ENCODE data around the gene LY6G6F.

The LY6G6F gene

DNA sequence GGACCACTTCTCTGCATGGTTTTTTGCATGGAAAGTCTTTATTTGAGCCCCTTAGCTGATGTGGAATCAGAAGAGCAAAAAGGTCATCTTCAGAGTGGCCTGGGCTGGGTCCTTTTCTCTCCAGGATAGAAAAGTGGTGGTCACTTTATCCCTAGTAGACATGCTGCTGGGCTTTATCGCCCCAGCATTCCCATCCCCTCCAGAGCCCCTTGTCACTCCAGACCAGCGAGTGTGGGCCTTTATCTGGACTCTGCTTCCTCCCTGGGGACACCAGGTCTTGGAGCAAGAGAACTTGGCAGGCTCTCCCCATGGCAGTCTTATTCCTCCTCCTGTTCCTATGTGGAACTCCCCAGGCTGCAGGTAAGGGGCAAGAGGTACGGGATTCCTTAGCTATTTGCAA lies at the start of gene LY6G6F:
Gene LY6G6F (plus strand): TSS at position 268 of the 400 bp plus-strand sequence. CDS start 41 bp downstream, at position 309.
- Mint-ChIP-seq H3K27ac (no peak within 1 kb of the TSS), H3K9me3 (no peaks in the 10 kb centered on the region), H3K36me3 (peaks cover 4% of the 10 kb centered on the region), H3K4me1 (peaks cover 29% of the 10 kb centered on the region), H3K27me3 (peaks cover 34% of the 10 kb centered on the region), H3K4me3 (no peak within 1 kb of the TSS)
- CTCF ChIA-PET = no interaction called here
- no peak for DNase-seq

DNA sequence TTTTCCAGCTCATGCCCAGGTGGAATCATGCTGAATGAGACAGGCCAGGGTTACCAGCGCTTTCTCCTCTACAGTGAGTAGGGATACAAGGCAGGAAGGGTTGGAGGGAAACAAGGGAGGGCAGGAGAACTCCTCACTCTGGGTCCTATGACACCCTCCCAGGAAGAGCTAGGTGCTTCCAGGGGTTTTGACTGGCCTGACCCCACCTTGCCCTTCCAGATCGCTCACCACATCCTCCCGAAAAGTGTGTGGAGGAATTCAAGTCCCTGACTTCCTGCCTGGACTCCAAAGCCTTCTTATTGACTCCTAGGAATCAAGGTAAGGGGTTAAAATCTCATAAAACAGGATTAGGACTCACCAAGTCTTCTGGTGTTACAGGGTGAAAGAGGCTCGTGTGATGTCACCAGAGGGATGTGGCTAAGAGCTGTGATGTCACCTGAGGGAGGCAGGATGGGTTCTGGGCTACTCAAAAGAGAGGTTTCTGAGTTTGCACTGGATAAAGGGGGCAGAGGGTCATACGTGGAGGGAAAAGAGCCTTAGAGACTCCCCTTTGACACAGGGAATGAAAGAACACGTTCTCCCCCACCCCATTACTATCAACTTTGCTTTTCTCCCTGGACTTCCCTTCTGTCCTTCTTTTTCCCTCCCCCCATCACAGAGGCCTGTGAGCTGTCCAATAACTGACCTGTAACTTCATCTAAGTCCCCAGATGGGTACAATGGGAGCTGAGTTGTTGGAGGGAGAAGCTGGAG lies 49.1 kb upstream of the LY6G6F start:
- H3K4me1 Mint-ChIP-seq = peaks cover 83% of the 10 kb centered on the region
- peak; percentile 59 for DNase-seq
- CTCF ChIA-PET = interaction anchor here (1.0 to 1.2 kb wide), 2 partner anchors 83 to 109 kb away, joined by 3 read pairs; no protein-coding TSS in a partner anchor
- peaks cover 56% of the 10 kb centered on the region for H3K36me3 Mint-ChIP-seq
- H3K27ac Mint-ChIP-seq = peak overlapping the region; percentile 88
- peak overlapping the region; percentile 55 for H3K4me3 Mint-ChIP-seq
- no peaks in the 10 kb centered on the region for H3K27me3 Mint-ChIP-seq
- no peaks in the 10 kb centered on the region for H3K9me3 Mint-ChIP-seq

- H3K27ac Mint-ChIP-seq = peak overlapping the region; percentile 88
- H3K4me3 Mint-ChIP-seq = peak overlapping the region; percentile 57
- no peaks in the 10 kb centered on the region for H3K9me3 Mint-ChIP-seq
- H3K27me3 Mint-ChIP-seq = no peaks in the 10 kb centered on the region
- peaks cover 84% of the 10 kb centered on the region for H3K4me1 Mint-ChIP-seq
- no peak for DNase-seq
- peaks cover 56% of the 10 kb centered on the region for H3K36me3 Mint-ChIP-seq
- CTCF ChIA-PET = interaction anchor here (1.0 to 1.2 kb wide), 2 partner anchors 83 to 109 kb away, joined by 3 read pairs; no protein-coding TSS in a partner anchor
These were observed 48.4 kb upstream of the LY6G6F start for GRCh38 chr6:31658158-31658688.

DNA sequence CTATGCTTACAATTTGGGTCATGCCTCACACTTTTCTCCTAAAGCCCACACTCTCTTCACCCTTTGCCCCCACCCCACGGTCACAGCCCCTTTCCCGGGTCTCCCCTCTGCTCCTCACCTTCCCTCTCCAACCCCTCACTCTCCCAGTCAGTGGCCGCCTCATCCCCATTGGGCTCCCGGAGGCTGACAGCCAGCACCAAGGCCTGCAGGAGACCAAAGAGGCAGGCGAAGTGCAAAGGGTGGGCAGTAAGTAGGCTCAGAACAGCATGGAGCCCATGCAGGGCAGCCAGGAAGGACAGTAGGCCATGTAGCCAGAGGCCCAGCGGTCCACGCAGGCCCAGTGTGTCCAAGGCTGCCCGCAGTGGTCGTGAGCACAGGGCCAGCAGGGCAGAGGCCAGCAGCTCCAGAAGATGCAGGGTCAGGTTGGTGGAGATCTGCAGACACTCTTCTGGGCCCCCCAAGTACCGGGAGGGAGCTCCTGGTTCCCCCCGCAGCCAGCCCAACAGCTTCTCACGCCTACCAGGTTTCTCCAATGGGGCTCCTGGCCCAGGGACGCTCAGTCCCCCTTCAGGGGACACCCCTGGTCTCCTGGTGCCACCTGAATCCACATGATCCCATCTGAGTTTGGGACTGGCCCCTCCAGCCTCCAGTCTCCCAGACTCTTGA lies 47.5 kb upstream of the LY6G6F start:
- CTCF ChIA-PET = interaction anchor here (0.8 to 1.0 kb wide), 2 partner anchors 171 to 259 kb away, joined by 3 read pairs; no protein-coding TSS in a partner anchor
- Mint-ChIP-seq H3K36me3 (peaks cover 65% of the 10 kb centered on the region), H3K27ac (peak overlapping the region; percentile 92), H3K9me3 (no peaks in the 10 kb centered on the region), H3K27me3 (no peaks in the 10 kb centered on the region), H3K4me1 (peaks cover 88% of the 10 kb centered on the region), H3K4me3 (peak overlapping the region; percentile 90)
- no peak for DNase-seq

- peak overlapping the region; percentile 90 for H3K4me3 Mint-ChIP-seq
- DNase-seq = peak; percentile 62
- H3K9me3 Mint-ChIP-seq = no peaks in the 10 kb centered on the region
- H3K27ac Mint-ChIP-seq = peak overlapping the region; percentile 92
- CTCF ChIA-PET = interaction anchor here (0.8 to 1.5 kb wide), 3 partner anchors 170 to 260 kb away, joined by 3 to 4 read pairs (median 3); no protein-coding TSS in a partner anchor
- no peaks in the 10 kb centered on the region for H3K27me3 Mint-ChIP-seq
- H3K36me3 Mint-ChIP-seq = peaks cover 72% of the 10 kb centered on the region
- H3K4me1 Mint-ChIP-seq = peaks cover 92% of the 10 kb centered on the region
These were observed 46.9 kb upstream of the LY6G6F start for GRCh38 chr6:31659649-31660380.

DNA sequence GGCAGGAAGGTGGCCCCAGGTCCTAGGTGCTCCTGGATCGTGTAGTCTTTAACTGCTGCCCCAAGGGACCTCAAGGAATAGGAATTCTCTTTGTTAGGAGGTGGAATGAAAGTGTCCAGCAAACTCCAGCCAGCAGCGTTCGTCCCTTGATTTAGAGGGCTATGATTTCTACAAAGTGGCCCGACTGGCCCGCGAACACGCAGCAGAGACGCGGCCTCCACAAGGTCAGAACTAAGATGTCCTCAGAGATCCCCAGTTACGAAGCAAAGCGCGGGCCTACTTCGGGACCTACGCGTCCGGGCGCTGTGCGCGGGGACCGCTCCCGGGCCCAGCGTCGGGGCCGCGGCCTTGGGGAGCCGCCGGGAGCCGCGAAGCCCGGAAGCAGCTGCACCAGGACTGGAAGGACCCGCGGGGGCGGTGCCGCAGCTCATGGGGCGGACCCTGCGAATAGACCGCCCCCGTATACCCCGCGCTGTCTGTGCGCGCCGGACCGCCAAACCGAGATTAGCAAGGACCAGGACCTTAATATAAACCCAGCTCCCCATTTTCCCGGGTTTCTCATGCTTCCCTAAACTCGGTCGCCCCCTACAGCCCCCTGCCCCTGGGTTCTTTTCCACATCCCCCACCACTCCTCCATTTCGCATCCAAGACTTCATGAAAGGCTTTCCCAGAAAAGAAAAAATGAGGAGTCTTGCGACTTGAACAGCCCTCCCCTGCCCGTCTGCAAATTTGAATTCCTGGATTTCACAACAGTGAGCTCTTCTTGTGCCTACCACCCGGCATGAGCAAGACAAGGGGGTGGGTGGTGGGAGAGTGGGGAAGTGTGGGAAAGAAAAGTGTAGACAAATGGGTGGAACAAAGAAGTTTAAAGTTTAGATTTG lies 46.0 kb upstream of the LY6G6F start, which contains the start of gene C6orf47:
Gene C6orf47 (minus strand): TSS at position 398 of the 881 bp plus-strand sequence. CDS start 831 bp downstream, outside the sequence.
- Mint-ChIP-seq H3K36me3 (peaks cover 67% of the 10 kb centered on the region), H3K4me3 (peak within 1 kb of the TSS; percentile 90), H3K4me1 (peaks cover 85% of the 10 kb centered on the region), H3K9me3 (no peaks in the 10 kb centered on the region), H3K27me3 (no peaks in the 10 kb centered on the region), H3K27ac (peak within 1 kb of the TSS; percentile 92)
- peak; percentile 84 for DNase-seq
- CTCF ChIA-PET = interaction anchor here (1.5 kb wide), 1 partner anchor 169 kb away, joined by 4 read pairs; no protein-coding TSS in a partner anchor

DNA sequence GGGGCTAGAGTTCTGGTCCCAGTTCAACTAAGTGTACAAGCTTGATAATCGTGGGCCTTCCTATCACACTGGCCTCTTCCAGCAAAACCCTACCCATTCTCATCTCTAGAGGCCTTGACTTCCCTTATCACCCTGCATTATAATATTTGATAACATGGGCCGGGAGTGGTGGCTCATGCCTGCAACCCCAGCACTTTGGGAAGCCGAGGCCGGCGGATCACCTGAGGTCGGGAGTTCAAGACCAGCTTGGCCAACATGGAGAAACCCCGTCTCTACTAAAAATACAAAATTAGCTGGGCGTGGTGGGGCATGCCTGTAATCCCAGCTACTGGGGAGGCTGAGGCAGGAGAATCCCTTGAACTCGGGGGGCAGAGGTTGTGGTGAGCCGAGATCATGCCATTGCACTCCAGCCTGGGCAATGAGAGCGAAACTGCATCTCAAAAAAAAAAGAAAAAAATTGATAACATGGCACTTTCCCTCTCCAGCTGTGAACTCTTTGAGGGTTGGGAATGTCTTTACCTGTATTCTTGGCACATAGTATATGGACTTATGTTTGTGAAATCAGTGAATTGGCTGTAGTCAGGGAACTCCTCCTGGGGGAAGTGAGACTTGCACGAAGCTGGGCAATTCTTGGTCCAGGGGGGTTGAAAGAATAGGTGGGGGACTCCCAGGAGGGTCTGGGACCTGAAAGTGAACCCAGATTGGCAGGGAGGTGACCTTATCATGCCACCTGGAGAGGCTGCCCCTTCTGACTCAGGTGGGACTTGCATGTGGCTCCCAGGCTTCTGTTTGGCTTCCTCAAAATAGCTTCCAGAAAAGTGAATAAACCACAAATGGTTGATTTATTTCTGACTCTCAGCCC lies 45.2 kb upstream of the LY6G6F start:
- H3K4me3 Mint-ChIP-seq = peak overlapping the region; percentile 90
- peak overlapping the region; percentile 76 for H3K27ac Mint-ChIP-seq
- CTCF ChIA-PET = interaction anchor here (0.6 to 1.5 kb wide), 3 partner anchors 168 to 1640 kb away, joined by 3 to 4 read pairs (median 3); no protein-coding TSS in a partner anchor
- H3K4me1 Mint-ChIP-seq = peaks cover 85% of the 10 kb centered on the region
- no peaks in the 10 kb centered on the region for H3K27me3 Mint-ChIP-seq
- no peak for DNase-seq
- H3K9me3 Mint-ChIP-seq = no peaks in the 10 kb centered on the region
- H3K36me3 Mint-ChIP-seq = peaks cover 65% of the 10 kb centered on the region

DNA sequence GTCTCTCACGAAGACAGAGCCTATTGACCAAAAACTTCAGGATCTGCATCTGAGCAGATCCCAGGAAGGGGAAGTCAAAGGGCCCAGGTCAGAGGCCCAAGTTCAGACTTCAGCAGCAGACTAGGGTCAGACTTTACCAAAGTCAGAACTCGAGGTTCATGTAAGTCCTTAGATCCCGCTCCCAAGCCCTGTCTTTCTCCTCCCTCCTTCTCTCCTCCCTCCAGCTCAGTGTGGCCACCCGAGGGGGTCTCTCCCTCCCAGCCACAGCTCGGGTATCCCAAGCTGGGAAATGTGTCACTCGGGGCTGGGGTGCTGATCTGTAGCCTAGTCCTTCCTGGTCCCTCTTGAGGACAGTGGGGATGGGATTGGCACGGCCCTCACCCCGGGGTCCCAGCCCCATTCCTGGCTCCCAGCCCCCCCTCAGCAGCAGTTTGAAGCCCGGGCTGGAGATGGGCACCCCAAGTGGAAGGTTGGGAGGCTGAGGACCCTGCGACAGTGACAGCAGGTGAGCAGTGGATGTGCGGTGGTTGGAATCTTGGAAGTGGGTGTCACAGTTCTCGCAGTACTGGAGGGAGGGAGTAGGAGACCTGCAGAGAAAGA lies 44.4 kb upstream of the LY6G6F start:
- H3K36me3 Mint-ChIP-seq = peaks cover 66% of the 10 kb centered on the region
- CTCF ChIA-PET = interaction anchor here (0.7 kb wide), 1 partner anchor 232 kb away, joined by 3 read pairs; no protein-coding TSS in a partner anchor
- peak overlapping the region; percentile 70 for H3K27ac Mint-ChIP-seq
- peaks cover 89% of the 10 kb centered on the region for H3K4me1 Mint-ChIP-seq
- DNase-seq = no peak
- H3K4me3 Mint-ChIP-seq = peak overlapping the region; percentile 41
- H3K9me3 Mint-ChIP-seq = no peaks in the 10 kb centered on the region
- H3K27me3 Mint-ChIP-seq = no peaks in the 10 kb centered on the region

GRCh38 chr6:31663126-31663960 lies 43.3 kb upstream of the LY6G6F start:
- H3K9me3 Mint-ChIP-seq = no peaks in the 10 kb centered on the region
- H3K27ac Mint-ChIP-seq = peak overlapping the region; percentile 98
- peaks cover 67% of the 10 kb centered on the region for H3K36me3 Mint-ChIP-seq
- H3K4me1 Mint-ChIP-seq = peaks cover 89% of the 10 kb centered on the region
- peak overlapping the region; percentile 100 for H3K4me3 Mint-ChIP-seq
- no peaks in the 10 kb centered on the region for H3K27me3 Mint-ChIP-seq
- no peak for DNase-seq
- CTCF ChIA-PET = interaction anchor here (0.5 to 1.1 kb wide), 4 partner anchors 11 to 155 kb away, joined by 3 to 8 read pairs (median 4); partner anchors contain the start of gene BAG6

- CTCF ChIA-PET = interaction anchor here (0.5 to 1.7 kb wide), 10 partner anchors 10 to 198 kb away, joined by 3 to 9 read pairs (median 3); partner anchors contain the start of gene BAG6
- Mint-ChIP-seq H3K9me3 (no peaks in the 10 kb centered on the region), H3K4me1 (peaks cover 87% of the 10 kb centered on the region), H3K36me3 (peaks cover 69% of the 10 kb centered on the region), H3K27ac (peak overlapping the region; percentile 98), H3K4me3 (peak overlapping the region; percentile 100), H3K27me3 (no peaks in the 10 kb centered on the region)
- DNase-seq = peak; percentile 31
These were observed 42.5 kb upstream of the LY6G6F start for GRCh38 chr6:31663961-31664789.
